GM13976 (cell line): ENCODE measurements around the gene NPSR1.

Source experiments
- DNase-seq: peaks from one replicate; pipeline ENCODE4 v3.0.0; 2012; ENCODE audit warnings: low spot score
- in situ Hi-C: fragments of 300-500 bp; cut with MboI; formaldehyde crosslinking; loops from one replicate; pipeline ENCODE4 v1.12.0; 2022; ENCODE audit warnings: low sequenced_read_pairs, mixed read lengths, inconsistent platforms; ENCODE audit not compliant: unreplicated experiment
- TF ChIP-seq, protein P1 (sequence below): IDR thresholded peaks from 2 replicates; pipeline ENCODE4 v1.5.1; 2012; ENCODE audit warnings: borderline replicate concordance, mild to moderate bottlenecking; ENCODE audit not compliant: insufficient read depth; ENCODE audit errors: extremely low read depth, missing control alignments, control extremely low read depth

The NPSR1 gene

DNA sequence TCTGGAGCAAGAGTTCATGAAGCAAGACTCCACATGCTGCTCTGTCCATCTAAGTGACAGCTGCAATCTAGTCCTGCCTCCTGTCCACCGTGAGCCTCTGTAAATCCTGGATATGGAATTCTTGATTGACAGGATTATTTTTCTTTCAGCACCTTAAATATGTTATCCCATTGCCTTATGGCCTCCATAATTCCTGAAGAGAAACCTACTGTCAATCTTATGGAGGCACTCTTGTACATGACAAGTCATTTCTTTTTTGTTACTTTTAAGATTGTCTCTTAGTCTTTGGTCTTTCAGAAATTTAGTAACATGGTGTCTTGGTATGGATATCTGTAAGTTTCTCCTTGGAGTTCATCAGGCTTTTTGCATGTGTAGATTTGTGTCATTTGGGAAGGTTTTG is 82.8 kb downstream of the NPSR1 start:
- TF ChIP-seq, protein P1, sequence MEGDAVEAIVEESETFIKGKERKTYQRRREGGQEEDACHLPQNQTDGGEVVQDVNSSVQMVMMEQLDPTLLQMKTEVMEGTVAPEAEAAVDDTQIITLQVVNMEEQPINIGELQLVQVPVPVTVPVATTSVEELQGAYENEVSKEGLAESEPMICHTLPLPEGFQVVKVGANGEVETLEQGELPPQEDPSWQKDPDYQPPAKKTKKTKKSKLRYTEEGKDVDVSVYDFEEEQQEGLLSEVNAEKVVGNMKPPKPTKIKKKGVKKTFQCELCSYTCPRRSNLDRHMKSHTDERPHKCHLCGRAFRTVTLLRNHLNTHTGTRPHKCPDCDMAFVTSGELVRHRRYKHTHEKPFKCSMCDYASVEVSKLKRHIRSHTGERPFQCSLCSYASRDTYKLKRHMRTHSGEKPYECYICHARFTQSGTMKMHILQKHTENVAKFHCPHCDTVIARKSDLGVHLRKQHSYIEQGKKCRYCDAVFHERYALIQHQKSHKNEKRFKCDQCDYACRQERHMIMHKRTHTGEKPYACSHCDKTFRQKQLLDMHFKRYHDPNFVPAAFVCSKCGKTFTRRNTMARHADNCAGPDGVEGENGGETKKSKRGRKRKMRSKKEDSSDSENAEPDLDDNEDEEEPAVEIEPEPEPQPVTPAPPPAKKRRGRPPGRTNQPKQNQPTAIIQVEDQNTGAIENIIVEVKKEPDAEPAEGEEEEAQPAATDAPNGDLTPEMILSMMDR = no peak

DNA sequence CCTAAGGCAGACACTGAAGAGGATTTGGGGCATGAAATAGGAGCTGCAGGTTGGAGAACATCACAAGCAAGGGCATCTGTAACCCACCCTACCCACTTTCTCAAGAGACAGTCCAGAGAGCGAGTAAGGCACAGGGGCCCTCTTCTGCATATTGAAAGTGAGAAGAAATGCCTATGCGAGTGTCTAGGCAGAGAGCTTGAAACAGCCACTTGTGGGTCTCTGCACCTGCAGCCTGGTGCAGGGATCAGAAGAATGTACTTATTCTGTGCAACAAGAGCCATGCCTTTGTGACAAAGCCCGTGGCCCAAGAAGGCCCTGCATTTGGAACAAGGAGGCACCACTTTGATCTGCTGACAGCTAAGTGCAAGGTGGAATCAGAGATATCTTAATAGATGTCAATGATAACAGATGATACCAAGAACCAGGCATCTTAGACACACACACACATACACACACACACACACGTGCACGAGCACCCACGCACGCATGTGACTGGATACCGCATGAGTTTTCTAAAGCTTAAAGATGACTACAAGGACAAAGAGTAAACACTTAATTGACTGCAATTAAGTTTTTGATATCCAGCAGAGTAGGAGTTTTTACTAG is 89.3 kb downstream of the NPSR1 start:
- in situ Hi-C loops = no loop called here
- DNase-seq = no peak
- TF ChIP-seq, protein P1 = no peak

More for the DNA sequence above, 82.8 kb downstream of the NPSR1 start:
- DNase-seq = no peak
- in situ Hi-C loops = no loop called here

DNA sequence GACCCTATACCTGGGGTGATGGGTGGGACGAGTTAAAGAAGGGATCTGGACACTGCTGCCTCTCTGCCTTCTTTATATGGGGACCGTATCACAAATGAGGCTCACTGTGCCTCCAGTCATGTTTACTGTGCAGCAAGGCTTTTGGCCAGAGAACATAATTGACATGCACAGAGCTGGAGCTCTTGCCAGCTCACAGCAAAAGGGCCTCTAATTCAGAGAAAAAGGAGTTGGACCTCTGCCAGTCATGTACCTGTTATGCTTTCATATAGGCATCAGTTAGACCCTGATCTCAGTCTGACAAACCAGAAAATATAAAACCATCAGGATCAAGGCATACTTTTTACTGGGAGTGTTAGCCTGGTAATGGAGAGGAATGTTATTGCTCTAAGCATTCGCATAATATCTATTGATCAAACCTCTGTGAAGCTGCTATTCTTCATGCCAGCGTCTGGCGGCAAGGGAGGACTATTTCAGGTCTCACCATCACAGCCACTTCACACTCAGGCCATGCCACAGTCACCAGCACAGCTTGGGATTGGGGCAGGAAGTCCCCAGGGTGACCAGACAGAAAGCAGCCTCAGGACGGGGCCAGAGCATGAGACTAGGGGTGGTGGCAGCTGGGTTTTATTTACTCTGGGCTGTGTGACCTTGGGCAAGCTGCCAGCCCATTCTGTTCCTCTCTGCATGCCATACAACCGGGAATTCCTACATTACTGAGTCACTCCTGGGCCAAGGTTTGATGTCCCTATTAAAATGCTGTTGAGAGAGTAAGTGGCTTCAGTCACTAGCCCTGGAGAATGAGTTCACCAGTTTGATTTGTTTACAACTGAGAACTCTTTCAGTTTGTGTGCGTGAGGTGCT is 90.1 kb downstream of the NPSR1 start:
- in situ Hi-C loops = no loop called here
- TF ChIP-seq, protein P1 = no peak
- no peak for DNase-seq

DNA sequence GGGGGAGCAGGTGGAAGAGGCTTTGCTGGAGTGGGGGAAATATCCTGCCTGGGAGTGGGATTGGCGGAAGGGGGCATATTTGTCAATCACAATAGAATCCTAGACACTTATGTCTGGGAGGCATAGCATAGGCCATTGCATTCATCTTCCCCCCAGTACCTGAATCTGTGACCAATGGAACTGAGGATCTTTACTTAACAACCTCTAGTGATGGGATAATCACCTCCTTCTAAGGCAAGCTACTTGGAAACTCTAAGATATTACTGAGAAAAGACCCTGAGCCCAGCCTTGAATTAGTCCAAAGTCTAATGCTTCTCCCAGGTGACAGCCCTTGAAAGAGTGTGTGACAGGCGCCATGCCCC is 90.7 kb downstream of the NPSR1 start:
- DNase-seq = no peak
- TF ChIP-seq, protein P1 = no peak
- in situ Hi-C loops = no loop called here

DNA sequence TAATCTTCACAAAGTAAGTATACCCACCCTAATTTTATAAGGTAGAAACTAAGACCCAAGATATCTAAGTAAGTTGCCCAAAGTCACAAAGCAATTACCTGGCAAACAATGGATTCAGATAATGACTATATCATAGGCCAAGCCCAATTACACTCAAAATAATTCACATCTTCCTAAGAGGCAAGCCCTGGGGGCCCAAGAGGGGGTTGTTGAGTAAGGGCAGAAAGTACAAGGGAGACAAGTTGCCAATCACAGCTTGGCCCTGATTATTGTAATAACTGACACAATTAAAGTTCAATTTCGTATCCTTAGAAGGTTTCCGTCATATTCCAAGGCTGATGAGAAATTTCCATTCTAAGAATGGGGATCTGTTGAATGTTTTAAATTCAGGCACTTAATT is 91.4 kb downstream of the NPSR1 start:
- no peak for DNase-seq
- TF ChIP-seq, protein P1 = no peak
- in situ Hi-C loops = no loop called here

DNA sequence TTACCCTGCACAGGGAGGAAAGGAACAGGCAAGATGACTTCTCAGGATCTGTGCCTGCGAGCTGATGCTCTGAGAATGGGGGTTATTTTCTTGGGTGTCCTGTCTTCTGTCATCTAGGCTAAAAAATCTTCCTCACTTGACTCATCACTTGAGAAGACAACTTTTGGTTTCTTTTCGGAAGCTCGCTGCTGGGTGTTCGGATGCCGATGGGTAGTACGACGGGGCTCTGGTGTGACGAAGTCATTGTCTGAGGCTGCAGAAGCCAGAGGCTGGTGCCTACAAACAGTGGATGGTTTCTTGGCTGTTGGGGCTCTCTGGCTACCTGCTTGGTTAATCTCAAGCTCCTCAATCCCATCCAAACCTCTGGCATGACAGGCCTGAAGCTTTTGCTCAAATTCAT is 92.2 kb downstream of the NPSR1 start:
- DNase-seq = no peak
- in situ Hi-C loops = no loop called here
- TF ChIP-seq, protein P1 = no peak
